Transverse colon (tissue), 3 donors: Measurements from ENCODE around the gene OR5L1.

Source experiments
- EP300 ChIP-seq: sonication (generic); formaldehyde crosslinking; IDR thresholded peaks from one replicate; pipeline ENCODE4 v1.6.1; 2017; ENCODE audit warnings: antibody characterized with exemption, low read depth
- POLR2A ChIP-seq: fragments of 450-650 bp; IDR thresholded peaks from one replicate; pipeline ENCODE4 v1.6.1; 2016; ENCODE audit warnings: antibody characterized with exemption, mild to moderate bottlenecking, moderate library complexity
- TF ChIP-seq, protein P1 (sequence below), 5 experiments: fragments of 200-600 bp in 3 of 5; fragments of 450-650 bp in 2 of 5; sonication (generic) in 3 of 5; IDR thresholded peaks; 1 replicate in 2 of 5; 2 replicates in 3 of 5; pipeline ENCODE4 v1.5.1; 2016 to 2017; ENCODE audit warnings: antibody characterized with exemption in 5 of 5, inconsistent platforms in 3 of 5, mild to moderate bottlenecking in 2 of 5, moderate library complexity in 1 of 5

DNA sequence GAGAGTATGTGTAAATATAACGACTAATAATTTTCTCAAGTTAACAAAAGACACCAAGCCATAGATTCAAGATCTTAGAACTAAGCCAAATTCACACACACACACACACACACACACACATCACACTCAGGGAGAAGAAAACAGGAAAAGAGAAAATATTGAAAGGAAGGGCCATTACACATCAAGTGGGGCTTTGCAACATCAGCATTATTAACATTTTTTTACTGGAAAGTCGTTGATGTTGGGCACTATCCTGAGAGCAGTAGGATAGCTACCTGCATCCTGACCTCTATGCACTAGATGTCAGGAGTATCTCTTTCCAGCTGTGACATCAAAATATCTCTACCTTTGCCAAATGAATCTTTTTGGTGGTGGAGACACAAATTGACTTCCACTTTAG lies 36.3 kb downstream of the OR5L1 start:
- TF ChIP-seq, protein P1, sequence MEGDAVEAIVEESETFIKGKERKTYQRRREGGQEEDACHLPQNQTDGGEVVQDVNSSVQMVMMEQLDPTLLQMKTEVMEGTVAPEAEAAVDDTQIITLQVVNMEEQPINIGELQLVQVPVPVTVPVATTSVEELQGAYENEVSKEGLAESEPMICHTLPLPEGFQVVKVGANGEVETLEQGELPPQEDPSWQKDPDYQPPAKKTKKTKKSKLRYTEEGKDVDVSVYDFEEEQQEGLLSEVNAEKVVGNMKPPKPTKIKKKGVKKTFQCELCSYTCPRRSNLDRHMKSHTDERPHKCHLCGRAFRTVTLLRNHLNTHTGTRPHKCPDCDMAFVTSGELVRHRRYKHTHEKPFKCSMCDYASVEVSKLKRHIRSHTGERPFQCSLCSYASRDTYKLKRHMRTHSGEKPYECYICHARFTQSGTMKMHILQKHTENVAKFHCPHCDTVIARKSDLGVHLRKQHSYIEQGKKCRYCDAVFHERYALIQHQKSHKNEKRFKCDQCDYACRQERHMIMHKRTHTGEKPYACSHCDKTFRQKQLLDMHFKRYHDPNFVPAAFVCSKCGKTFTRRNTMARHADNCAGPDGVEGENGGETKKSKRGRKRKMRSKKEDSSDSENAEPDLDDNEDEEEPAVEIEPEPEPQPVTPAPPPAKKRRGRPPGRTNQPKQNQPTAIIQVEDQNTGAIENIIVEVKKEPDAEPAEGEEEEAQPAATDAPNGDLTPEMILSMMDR (IDR thresholded peaks at IDR 0.05) = no peak
- TF ChIP-seq POLR2A = no peak
- no peak for TF ChIP-seq EP300
